GM12878 (cell line): Measurements from ENCODE around the gene NPLOC4.

Experiments used
- BRCA1 ChIP-seq: IDR thresholded peaks from 2 replicates; pipeline ENCODE4 v1.6.1; 2011; ENCODE audit warnings: low read depth, low read length, improper control_type of control experiment
- ELK1 ChIP-seq: IDR thresholded peaks from 2 replicates; pipeline ENCODE4 v1.6.1; 2012; ENCODE audit warnings: low read depth, low read length, improper control_type of control experiment
- EP300 ChIP-seq, 2 experiments: fragments of 150-350 bp in 1 of 2; IDR thresholded peaks; 2 replicates each; pipeline ENCODE4 v1.6.1; 2011 to 2012; ENCODE audit warnings: low read depth in 2 of 2, low read length in 2 of 2, borderline replicate concordance in 1 of 2, improper control_type of control experiment in 1 of 2, inconsistent platforms in 1 of 2; ENCODE audit not compliant: control insufficient read depth in 1 of 2
- GATAD2B ChIP-seq: fragments of 450-650 bp; conservative IDR thresholded peaks from 2 replicates; pipeline ENCODE4 v1.6.1; 2017; ENCODE audit warnings: low read depth, mild to moderate bottlenecking, moderate library complexity
- POLR2A ChIP-seq: IDR thresholded peaks from 2 replicates; pipeline ENCODE4 v1.6.1; 2011; ENCODE audit warnings: low read depth, mild to moderate bottlenecking, low read length
- TAF1 ChIP-seq: IDR thresholded peaks from 2 replicates; pipeline ENCODE4 v1.6.1; 2011; ENCODE audit warnings: mild to moderate bottlenecking, low read depth, low read length, borderline replicate concordance
- ZSCAN29 ChIP-seq: fragments of 450-650 bp; IDR thresholded peaks from 2 replicates; pipeline ENCODE4 v1.6.1; 2017; ENCODE audit warnings: mild to moderate bottlenecking, moderate library complexity
- TF ChIP-seq, protein P1 (sequence below): fragments of 450-650 bp; conservative IDR thresholded peaks from 2 replicates; pipeline ENCODE4 v1.6.1; 2017; ENCODE audit warnings: mild to moderate bottlenecking, moderate library complexity

DNA sequence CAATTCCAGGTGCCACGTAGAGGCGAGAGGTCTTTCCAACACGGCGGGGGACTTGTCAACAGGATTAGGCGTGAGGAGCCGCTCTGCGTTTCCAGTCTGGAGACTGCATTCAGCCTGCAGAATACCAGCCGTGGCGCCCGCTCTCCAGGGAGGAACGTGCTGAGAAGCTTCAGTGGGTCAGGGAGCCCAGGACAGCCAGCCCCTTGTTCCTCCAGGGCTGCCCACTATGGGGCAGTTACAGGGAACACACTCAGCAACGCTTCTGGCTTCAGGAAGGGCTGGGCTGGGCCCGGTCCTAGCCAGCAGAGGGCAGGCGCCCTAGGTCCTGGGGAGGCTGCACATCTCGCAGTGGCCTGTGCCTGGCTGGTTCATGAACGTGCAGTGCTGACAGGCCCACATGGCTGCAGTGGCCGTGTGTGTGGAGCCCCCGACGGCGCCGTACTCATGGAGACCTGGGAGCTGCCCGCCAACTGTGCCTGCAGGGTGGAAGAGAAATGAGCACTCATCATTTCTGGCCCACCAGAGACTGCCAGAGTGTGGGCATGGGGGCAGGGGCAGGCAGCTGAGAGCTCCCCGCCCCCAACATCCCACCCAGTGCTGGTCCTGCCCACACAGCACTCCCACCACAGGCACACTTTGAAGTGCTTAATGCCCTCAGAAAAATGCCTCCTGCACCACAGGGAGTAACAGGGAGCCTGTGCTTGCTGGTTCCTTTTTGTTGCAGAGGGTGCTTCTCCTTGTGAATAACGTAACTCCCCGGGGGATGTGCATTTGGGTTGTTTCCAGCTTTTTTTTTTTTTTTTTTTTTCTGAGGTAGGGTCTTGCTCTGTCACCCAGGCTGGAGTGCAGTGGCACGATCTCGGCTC lies 77.7 kb downstream of the NPLOC4 start:
- TF ChIP-seq EP300 (IDR thresholded peaks at IDR 0.05; ENCODE audit: borderline replicate concordance in 1 of 2, control insufficient read depth in 1 of 2, low read depth in 2 of 2, low read length in 2 of 2) (no peak), POLR2A (no peak), ELK1 (no peak), BRCA1 (no peak), TAF1 (no peak), ZSCAN29 (no peak), GATAD2B (no peak)
- TF ChIP-seq, protein P1, sequence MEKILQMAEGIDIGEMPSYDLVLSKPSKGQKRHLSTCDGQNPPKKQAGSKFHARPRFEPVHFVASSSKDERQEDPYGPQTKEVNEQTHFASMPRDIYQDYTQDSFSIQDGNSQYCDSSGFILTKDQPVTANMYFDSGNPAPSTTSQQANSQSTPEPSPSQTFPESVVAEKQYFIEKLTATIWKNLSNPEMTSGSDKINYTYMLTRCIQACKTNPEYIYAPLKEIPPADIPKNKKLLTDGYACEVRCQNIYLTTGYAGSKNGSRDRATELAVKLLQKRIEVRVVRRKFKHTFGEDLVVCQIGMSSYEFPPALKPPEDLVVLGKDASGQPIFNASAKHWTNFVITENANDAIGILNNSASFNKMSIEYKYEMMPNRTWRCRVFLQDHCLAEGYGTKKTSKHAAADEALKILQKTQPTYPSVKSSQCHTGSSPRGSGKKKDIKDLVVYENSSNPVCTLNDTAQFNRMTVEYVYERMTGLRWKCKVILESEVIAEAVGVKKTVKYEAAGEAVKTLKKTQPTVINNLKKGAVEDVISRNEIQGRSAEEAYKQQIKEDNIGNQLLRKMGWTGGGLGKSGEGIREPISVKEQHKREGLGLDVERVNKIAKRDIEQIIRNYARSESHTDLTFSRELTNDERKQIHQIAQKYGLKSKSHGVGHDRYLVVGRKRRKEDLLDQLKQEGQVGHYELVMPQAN, result no peak
